Transverse colon (tissue), 4 donors: Measurements from ENCODE around the gene MFSD12.

ENCODE experiments used
- POLR2A ChIP-seq: fragments of 450-650 bp; IDR thresholded peaks from one replicate; pipeline ENCODE4 v1.6.1; 2016; ENCODE audit warnings: antibody characterized with exemption, mild to moderate bottlenecking, moderate library complexity
- POLR2AphosphoS5 ChIP-seq, 3 donors: sonication (generic); formaldehyde crosslinking; IDR thresholded peaks; one replicate each; pipeline ENCODE4 v1.6.1; 2016; ENCODE audit warnings: antibody characterized with exemption in 3 of 3
- TF ChIP-seq, protein P1 (sequence below), 5 experiments: fragments of 200-600 bp in 3 of 5; fragments of 450-650 bp in 2 of 5; sonication (generic) in 3 of 5; IDR thresholded peaks; 1 replicate in 2 of 5; 2 replicates in 3 of 5; pipeline ENCODE4 v1.5.1; 2016 to 2017; ENCODE audit warnings: antibody characterized with exemption in 5 of 5, inconsistent platforms in 3 of 5, mild to moderate bottlenecking in 2 of 5, moderate library complexity in 1 of 5

DNA sequence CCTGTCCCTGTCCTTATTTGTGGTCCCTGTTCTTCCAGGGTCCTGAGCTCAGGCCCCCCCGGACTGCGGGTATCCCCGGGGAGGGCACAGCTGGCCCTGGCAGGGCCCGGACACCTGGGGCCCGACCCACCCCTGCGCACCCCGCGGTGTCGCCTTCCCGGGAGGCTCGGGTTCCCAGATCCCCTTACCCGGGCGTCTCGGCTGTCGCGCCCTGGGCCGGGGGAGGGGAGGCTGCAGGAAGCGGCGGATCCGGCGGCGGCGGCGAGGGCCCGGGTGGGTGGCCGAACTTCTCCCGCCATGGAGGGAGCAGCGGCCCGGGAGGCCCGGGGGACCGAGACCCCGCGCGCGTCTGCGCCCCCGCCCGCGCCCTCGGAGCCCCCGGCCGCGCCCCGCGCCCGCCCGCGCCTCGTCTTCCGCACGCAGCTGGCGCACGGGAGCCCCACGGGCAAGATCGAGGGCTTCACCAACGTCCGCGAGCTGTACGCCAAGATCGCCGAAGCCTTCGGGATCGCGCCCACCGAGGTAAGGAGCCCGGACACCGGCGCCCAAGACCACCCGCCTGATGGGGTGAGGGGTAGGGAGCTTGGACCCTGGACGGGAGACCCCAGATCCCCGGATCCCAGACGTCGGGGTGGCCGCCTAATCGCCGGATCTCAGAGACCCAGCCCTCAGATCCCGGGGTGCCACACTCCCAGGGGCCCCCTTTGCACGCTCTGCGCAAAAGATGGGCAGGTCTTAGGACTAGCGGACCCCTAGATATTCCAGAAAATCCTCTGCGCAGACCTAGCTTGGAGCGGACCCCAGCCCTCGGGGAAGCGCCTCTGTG lies 28.1 kb upstream of the MFSD12 start, which contains the start of gene GIPC3:
- TF ChIP-seq POLR2A, result no peak
- TF ChIP-seq, protein P1, sequence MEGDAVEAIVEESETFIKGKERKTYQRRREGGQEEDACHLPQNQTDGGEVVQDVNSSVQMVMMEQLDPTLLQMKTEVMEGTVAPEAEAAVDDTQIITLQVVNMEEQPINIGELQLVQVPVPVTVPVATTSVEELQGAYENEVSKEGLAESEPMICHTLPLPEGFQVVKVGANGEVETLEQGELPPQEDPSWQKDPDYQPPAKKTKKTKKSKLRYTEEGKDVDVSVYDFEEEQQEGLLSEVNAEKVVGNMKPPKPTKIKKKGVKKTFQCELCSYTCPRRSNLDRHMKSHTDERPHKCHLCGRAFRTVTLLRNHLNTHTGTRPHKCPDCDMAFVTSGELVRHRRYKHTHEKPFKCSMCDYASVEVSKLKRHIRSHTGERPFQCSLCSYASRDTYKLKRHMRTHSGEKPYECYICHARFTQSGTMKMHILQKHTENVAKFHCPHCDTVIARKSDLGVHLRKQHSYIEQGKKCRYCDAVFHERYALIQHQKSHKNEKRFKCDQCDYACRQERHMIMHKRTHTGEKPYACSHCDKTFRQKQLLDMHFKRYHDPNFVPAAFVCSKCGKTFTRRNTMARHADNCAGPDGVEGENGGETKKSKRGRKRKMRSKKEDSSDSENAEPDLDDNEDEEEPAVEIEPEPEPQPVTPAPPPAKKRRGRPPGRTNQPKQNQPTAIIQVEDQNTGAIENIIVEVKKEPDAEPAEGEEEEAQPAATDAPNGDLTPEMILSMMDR (IDR thresholded peaks at IDR 0.05), result no peak
- TF ChIP-seq POLR2AphosphoS5 (IDR thresholded peaks at IDR 0.05), result no peak
